Measurements from ENCODE around the gene TRIB2.

The TRIB2 gene

GRCh38 chr2:12710301-12710700 lies 6.4 kb upstream of the TRIB2 start:
- DNase-seq (ENCODE audit: low read depth, low spot score): no peak
- ChIA-PET POLR2A (no interaction called here), CTCF (interaction anchor here (0.9 kb wide), 1 partner anchor 297 kb away, joined by 3 read pairs; no protein-coding TSS in a partner anchor)
- TF ChIP-seq CTCF (IDR thresholded peaks at IDR 0.05; ENCODE audit: insufficient read depth, low read length, missing control alignments): no peak
- H3K4me3 ChIP-seq (ENCODE audit: low read depth, low read length): no peak overlapping the region

DNA sequence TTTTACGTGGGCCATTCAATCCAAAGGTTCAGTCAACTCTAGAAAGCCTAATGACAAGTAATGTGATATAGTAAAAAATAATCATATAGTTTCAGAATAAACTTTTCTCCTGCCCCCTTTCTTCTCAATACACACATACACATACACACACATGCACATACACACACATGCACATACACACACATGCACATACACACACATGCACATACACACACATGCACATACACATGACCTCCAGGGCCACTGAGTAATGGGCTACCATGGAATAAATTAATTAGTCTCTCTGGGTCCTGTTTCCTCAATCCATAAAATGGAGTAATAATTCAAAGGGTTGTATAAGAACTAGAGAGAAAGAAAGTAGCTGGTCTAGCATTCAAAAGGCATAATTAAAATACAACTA lies 5.4 kb upstream of the TRIB2 start:
- CTCF ChIA-PET: no interaction called here
- no peak for DNase-seq (ENCODE audit: low read depth, low spot score)
- POLR2A ChIA-PET: no interaction called here
- no peak overlapping the region for H3K4me3 ChIP-seq (ENCODE audit: low read depth, low read length)
- TF ChIP-seq CTCF (IDR thresholded peaks at IDR 0.05; ENCODE audit: insufficient read depth, low read length, missing control alignments): no peak

- H3K4me3 ChIP-seq (ENCODE audit: low read depth, low read length): no peak overlapping the region
- ChIA-PET POLR2A (no interaction called here), CTCF (interaction anchor here (7.2 kb wide), 1 partner anchor 9 kb away, joined by 48 read pairs; no protein-coding TSS in a partner anchor)
- no peak for TF ChIP-seq CTCF (IDR thresholded peaks at IDR 0.05; ENCODE audit: insufficient read depth, low read length, missing control alignments)
- DNase-seq (ENCODE audit: low read depth, low spot score): no peak
Measured at GRCh38 chr2:12712881-12713280, 3.9 kb upstream of the TRIB2 start.

DNA sequence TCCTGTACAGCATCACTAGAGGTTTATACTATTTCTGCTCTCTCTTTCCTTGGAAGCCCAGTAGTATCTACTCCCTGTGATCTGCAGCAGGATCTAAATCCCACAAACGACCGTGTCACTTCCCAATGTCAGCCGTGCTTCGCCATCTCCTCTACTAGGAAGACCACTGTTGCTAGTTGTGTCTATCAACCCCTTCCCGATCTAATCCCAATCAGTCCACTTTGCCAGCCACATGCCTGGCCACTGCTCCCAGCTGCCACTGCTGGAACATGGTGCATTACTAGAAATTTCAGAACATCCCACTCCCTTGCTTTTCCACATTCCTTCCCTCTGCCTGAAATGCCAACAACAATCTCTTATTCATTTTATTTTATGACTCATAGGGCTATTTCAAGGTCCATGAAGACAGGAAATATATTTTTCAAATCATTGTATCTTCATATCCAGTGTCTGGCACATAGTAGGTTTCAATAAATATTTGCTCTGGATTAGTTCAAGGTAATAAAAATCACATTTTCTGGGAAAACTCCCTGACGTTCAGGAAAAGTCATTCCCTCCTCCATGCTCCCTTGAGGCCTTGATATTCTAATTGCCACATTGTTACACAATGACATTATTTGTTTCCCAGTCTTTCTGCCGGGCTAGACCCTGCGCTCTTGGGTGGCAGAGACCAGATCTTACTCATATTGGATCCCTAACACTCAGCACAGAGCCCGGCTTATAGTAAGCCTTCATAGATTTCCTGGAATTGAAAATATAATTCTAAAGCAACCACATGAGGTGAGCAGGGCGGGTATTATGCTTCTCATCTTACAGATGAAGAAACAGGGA lies 2.1 kb upstream of the TRIB2 start:
- CTCF ChIA-PET: interaction anchor here (0.7 to 7.2 kb wide), 14 partner anchors 11 to 892 kb away, joined by 3 to 60 read pairs (median 6); no protein-coding TSS in a partner anchor
- no peak for DNase-seq (ENCODE audit: low read depth, low spot score)
- TF ChIP-seq CTCF (IDR thresholded peaks at IDR 0.05; ENCODE audit: insufficient read depth, low read length, missing control alignments): no peak
- no peak overlapping the region for H3K4me3 ChIP-seq (ENCODE audit: low read depth, low read length)
- POLR2A ChIA-PET: interaction anchor here (2.0 kb wide), 1 partner anchor 180 kb away, joined by 14 read pairs; no protein-coding TSS in a partner anchor

DNA sequence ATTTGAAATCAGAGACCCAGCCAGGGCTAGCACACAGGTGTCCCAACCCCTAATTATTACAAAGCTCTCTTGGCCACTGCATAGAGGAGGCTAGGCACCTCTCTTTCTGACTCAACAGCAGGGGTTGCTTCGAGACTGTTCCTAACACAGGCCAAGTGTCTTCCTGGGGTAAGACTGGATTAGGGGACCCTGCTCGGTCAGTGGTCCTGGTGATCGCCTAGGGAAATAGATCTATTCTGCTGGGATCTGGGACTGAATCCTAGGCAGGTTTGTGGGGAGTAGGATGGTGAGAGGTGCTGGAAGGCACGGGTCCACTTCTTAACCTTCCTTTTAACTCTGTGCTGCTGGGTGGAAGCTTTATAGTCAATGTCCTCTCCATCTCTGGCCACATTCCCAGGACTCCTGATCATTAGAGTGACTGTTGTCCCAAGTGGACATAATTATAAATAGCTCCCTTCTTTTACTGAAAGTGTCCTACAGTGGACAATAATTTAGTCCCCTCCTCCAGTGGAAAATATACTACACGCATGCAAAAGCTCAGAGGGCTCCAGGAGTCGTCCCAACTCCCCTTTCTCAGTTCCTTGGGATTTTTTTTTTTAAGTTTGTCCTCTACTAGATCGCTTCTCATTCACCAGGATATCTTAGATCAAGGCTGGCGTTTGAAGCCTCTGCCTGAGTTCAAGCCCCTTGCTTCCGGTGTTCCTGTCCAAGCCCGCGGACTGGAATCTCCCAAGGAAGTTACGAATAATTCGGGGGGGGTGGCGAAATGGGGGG lies 1.3 kb upstream of the TRIB2 start:
- POLR2A ChIA-PET: interaction anchor here (0.6 to 3.0 kb wide), 8 partner anchors 13 to 882 kb away, joined by 3 to 14 read pairs (median 4); no protein-coding TSS in a partner anchor
- H3K4me3 ChIP-seq (ENCODE audit: low read depth, low read length): peak overlapping the region; percentile 86
- no peak for TF ChIP-seq CTCF (IDR thresholded peaks at IDR 0.05; ENCODE audit: insufficient read depth, low read length, missing control alignments)
- CTCF ChIA-PET: interaction anchor here (0.7 to 7.2 kb wide), 42 partner anchors 8 to 909 kb away, joined by 3 to 60 read pairs (median 4); no protein-coding TSS in a partner anchor
- no peak for DNase-seq (ENCODE audit: low read depth, low spot score)

DNA sequence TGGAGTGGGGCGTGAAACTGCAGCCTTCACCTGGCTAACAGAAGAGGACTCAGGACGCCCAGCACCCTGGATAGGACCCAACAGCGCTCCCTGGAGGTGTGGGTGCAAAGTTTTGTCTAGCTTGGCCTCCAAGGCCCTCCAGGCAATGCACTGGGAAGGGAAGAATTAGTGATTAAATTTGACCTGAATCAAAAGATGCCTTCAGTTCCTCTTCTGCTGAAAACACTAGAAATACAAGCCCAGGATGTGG lies 779 bp upstream of the TRIB2 start:
- CTCF ChIA-PET: interaction anchor here (0.7 to 7.2 kb wide), 50 partner anchors 9 to 934 kb away, joined by 3 to 60 read pairs (median 4); no protein-coding TSS in a partner anchor
- peak; percentile 72 for TF ChIP-seq CTCF (IDR thresholded peaks at IDR 0.05; ENCODE audit: insufficient read depth, low read length, missing control alignments)
- no peak for DNase-seq (ENCODE audit: low read depth, low spot score)
- POLR2A ChIA-PET: interaction anchor here (0.6 to 3.0 kb wide), 9 partner anchors 13 to 883 kb away, joined by 3 to 14 read pairs (median 4); no protein-coding TSS in a partner anchor
- peak overlapping the region; percentile 86 for H3K4me3 ChIP-seq (ENCODE audit: low read depth, low read length)

All from AG04449 (cell line).